ENCODE results near the gene TTC28. TPM values are rescaled to one million over a fixed set of nuclear protein-coding genes. Genes with fewer than 3 reads are reported as not detected.

The TTC28 gene
- total and polyA plus RNA-seq, 7 donors: 1.2 to 12.1 (median 3.5) TPM

DNA sequence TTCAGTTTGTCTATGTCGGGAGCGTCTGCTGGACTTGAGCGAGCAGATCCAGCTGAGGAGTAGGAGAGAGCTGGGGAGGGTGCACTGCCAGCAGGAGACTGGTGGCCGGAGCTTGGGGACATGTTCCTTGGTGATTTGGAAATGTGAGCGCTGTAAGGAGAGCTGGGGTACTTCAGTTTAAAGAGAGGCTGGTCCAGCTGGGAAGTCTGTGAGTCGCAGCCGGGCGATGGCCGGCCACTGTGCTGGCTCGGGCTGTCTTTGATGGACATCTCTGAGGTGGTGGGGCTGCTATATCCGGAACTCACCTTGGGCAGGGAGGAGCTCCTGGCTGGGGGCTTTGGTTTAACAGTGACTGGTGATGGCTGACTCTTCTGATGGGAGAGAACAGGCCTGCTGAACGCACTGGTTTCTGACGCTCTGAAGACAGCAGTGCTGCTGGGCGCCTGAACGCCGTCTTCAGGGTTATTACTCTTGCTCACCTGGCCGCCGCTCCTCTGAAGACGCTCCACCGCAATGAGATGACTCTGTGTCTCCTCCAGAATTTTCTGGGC is 696.9 kb downstream of the TTC28 start:
- ATAC-seq (no peak), DNase-seq (no peak)
- TF ChIP-seq, protein P1, sequence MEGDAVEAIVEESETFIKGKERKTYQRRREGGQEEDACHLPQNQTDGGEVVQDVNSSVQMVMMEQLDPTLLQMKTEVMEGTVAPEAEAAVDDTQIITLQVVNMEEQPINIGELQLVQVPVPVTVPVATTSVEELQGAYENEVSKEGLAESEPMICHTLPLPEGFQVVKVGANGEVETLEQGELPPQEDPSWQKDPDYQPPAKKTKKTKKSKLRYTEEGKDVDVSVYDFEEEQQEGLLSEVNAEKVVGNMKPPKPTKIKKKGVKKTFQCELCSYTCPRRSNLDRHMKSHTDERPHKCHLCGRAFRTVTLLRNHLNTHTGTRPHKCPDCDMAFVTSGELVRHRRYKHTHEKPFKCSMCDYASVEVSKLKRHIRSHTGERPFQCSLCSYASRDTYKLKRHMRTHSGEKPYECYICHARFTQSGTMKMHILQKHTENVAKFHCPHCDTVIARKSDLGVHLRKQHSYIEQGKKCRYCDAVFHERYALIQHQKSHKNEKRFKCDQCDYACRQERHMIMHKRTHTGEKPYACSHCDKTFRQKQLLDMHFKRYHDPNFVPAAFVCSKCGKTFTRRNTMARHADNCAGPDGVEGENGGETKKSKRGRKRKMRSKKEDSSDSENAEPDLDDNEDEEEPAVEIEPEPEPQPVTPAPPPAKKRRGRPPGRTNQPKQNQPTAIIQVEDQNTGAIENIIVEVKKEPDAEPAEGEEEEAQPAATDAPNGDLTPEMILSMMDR (IDR thresholded peaks at IDR 0.05): no peak
- Histone ChIP-seq H3K36me3 (ENCODE audit: insufficient read depth in 1 of 2, low read depth in 1 of 2) (peaks cover 0 to 41% of the 10 kb centered on the region in 2 donors), H3K27ac (no peak overlapping the region), H3K4me3 (no peak overlapping the region), H3K9me3 (no peaks in the 10 kb centered on the region), H3K4me1 (no peaks in the 10 kb centered on the region), H3K27me3 (ENCODE audit: insufficient read depth in 3 of 3, low read length in 2 of 3) (no peaks in the 10 kb centered on the region)
- intact Hi-C loops (cut with DNase I): no loop called here
- 95 to 97% (median 96%) methylated on average over 20 of the region's 20 CpGs for WGBS, 3 donors

DNA sequence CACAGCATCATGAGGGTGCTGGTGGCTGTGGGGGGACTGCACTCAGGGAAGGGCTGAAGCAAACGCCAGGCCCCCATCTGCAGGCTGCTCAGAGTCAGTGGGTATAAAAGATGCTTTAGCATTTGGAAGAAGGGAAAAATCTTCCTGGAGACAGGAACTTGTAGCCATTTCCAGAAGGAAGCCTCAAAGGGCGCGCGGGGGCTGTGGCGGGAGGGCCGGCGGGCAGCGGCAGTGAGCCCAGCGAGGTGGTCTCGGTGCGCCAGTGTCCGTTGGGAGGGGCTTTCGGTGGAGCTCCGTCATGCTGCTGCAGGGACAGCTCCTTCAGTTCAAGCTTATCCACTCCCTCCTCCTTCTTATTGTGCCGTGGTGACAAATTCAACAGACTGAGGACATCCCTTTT is 697.5 kb downstream of the TTC28 start:
- Histone ChIP-seq H3K4me1 (no peaks in the 10 kb centered on the region), H3K4me3 (no peak overlapping the region), H3K36me3 (ENCODE audit: insufficient read depth in 1 of 2, low read depth in 1 of 2) (peaks cover 0 to 41% of the 10 kb centered on the region in 2 donors), H3K27ac (no peak overlapping the region), H3K27me3 (ENCODE audit: insufficient read depth in 3 of 3, low read length in 2 of 3) (no peaks in the 10 kb centered on the region), H3K9me3 (no peaks in the 10 kb centered on the region)
- intact Hi-C loops (cut with DNase I): no loop called here
- ATAC-seq (no peak), DNase-seq (no peak)
- 93 to 99% (median 95%) methylated on average over 12 to 15 of the region's 15 CpGs for WGBS, 3 donors
- TF ChIP-seq, protein P1 (IDR thresholded peaks at IDR 0.05): no peak

DNA sequence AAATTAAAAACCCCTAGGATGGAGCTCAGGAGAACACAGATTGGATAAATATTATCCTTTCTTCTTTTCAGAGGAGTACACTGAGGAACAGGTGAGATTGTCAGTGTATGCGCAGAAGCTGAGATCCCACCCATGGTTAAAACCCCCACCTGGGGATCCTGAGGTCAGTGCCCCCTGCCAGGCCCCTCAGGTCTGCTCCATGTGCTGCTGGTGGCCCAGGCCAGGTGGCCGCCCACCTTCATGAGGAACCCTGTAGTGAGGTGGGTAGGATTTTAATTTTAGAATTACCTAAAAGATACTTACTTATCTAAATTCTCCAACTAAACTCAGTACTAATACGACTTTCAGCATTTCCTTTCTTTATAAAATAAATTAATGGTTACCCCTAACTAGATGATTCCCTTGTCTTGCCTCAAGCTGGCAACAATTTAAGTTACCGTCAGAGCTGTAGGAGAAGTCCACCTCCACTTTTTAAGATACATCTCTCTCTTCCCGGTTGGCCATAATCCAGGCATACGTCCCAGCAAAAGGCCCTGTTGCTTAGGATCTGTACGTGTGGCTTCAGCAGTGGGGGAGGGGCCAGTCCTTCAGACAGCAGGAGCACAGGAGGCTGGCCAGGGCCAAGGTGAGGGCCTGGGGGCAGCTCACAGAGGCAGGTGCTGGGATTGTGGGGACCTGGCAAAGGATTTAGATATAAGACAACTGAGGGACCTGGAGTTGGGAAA is 699.1 kb downstream of the TTC28 start:
- no peaks in the 10 kb centered on the region for H3K9me3 ChIP-seq
- no peak overlapping the region for H3K4me3 ChIP-seq
- DNase-seq (no peak), ATAC-seq (no peak)
- H3K4me1 ChIP-seq: no peaks in the 10 kb centered on the region
- no peaks in the 10 kb centered on the region for H3K27me3 ChIP-seq (ENCODE audit: insufficient read depth in 3 of 3, low read length in 2 of 3)
- no peak overlapping the region for H3K27ac ChIP-seq
- 86 to 91% (median 87%) methylated on average over 7 of the region's 7 CpGs for WGBS, 3 donors
- TF ChIP-seq, protein P1 (IDR thresholded peaks at IDR 0.05): no peak
- H3K36me3 ChIP-seq (ENCODE audit: insufficient read depth in 1 of 2, low read depth in 1 of 2): peaks cover 0 to 35% of the 10 kb centered on the region in 2 donors
- intact Hi-C loops (cut with DNase I): no loop called here

DNA sequence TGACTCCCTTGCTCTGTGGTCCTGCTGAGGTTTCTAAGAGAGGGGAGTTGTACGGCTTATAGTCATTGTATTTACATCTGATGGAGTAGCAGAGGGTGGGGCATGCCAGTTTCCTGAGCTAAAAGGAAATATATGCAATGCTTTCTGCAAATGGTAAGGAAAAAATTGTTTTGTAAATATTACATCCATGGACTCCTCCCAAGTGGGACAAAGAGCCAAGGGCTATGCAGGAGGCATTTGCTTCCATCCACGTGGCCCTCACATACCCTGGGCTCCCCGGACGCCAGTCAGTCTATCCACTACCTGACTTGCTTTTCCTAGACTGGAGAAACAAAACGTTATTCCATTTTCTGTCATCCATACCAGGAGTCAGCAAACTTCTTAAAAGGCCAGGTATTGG is 700.8 kb downstream of the TTC28 start:
- DNase-seq (no peak), ATAC-seq (no peak)
- intact Hi-C loops (cut with DNase I): loop anchor here in 1 of 2 donors (1.0 kb wide), 1 partner anchor 40 kb away; no protein-coding TSS in a partner anchor
- 77 to 86% (median 82%) methylated on average over 5 of the region's 5 CpGs for WGBS, 3 donors
- TF ChIP-seq, protein P1 (IDR thresholded peaks at IDR 0.05): no peak
- no peak overlapping the region for H3K4me3 ChIP-seq
- H3K9me3 ChIP-seq: no peaks in the 10 kb centered on the region
- peaks cover 0 to 24% of the 10 kb centered on the region in 2 donors for H3K36me3 ChIP-seq (ENCODE audit: insufficient read depth in 1 of 2, low read depth in 1 of 2)
- H3K27ac ChIP-seq: no peak overlapping the region
- no peaks in the 10 kb centered on the region for H3K4me1 ChIP-seq
- no peaks in the 10 kb centered on the region for H3K27me3 ChIP-seq (ENCODE audit: insufficient read depth in 3 of 3, low read length in 2 of 3)

Data from psoas muscle (tissue), 8 donors.